HepG2 (cell line): ENCODE measurements around the gene BBC3. TPM values are rescaled to one million over a fixed set of nuclear protein-coding genes. Genes with fewer than 3 reads are reported as not detected.
A peak's percentile ranks its signal among the peaks of the same experiment; 100 is the strongest.

Source experiments
- ATAC-seq: fragments of 200-7000 bp; cut with Tn5 transposase; 3 replicates; pipeline ENCODE4 v1.9.1; 2020; ENCODE audit warnings: mild to moderate bottlenecking, moderate library complexity
- BruUV-seq: library from RNA; stranded (reverse); fragments of 400-500 nt; replicated peaks from 2 replicates; lab custom pipeline; 2021; lab: Mats Ljungman, UMichigan
- CTCF ChIA-PET: fragments of 300-600 bp; formaldehyde crosslinking; extraction: SDS; loops from one replicate; lab custom pipeline; 2021; ENCODE audit warnings: low total read pairs, inconsistent platforms, low intra/inter-chr PET ratio; lab: Yijun Ruan, JAX
- POLR2A ChIA-PET: fragments of 350-600 bp; sonication (Branson Sonifier 250); formaldehyde crosslinking; loops from one replicate; lab custom pipeline; 2020; ENCODE audit warnings: antibody characterized with exemption, inconsistent platforms; lab: Yijun Ruan, JAX
- DNase-seq: peaks from one replicate; pipeline ENCODE4 v3.0.0-alpha.2; 2015; ENCODE audit warnings: low spot score
- FAIRE-seq: peaks from 3 replicates; lab custom pipeline; 2011; peaks lifted over from hg19 to GRCh38; lab: Jason Lieb, UNC
- H2AFZ ChIP-seq: one replicate; pipeline ENCODE4 v1.6.1; 2011; ENCODE audit warnings: low read length, inconsistent platforms
- H3K27ac ChIP-seq: fragments of 300-600 bp; 3 replicates; pipeline ENCODE4 v1.8.0; 2011; ENCODE audit warnings: mixed run types, mild to moderate bottlenecking, mixed read lengths, low read length, inconsistent platforms; ENCODE audit not compliant: insufficient read depth; ENCODE audit errors: extremely low read length
- H3K27me3 ChIP-seq, 2 experiments: fragments of 200-600 bp in 1 of 2; 2 replicates in 1 of 2; 3 replicates in 1 of 2; pipeline versions ENCODE4 v1.6.0 to v1.8.0; 2011; ENCODE audit warnings: low read length in 2 of 2, mild to moderate bottlenecking in 2 of 2, moderate library complexity in 2 of 2, inconsistent platforms in 1 of 2; ENCODE audit not compliant: insufficient read depth in 2 of 2, control insufficient read depth in 1 of 2
- H3K36me3 ChIP-seq, 2 experiments: fragments of 200-600 bp in 1 of 2; replicated peaks in 1 of 2; 2 replicates in 1 of 2; 3 replicates in 1 of 2; pipeline versions ENCODE4 v1.5.1 to v1.8.0; 2011; ENCODE audit warnings: low read length in 2 of 2, inconsistent platforms in 1 of 2; ENCODE audit not compliant: insufficient read depth in 2 of 2, control insufficient read depth in 1 of 2
- H3K4me1 ChIP-seq: 2 replicates; pipeline ENCODE4 v1.5.1; 2012; ENCODE audit warnings: low read length, inconsistent platforms; ENCODE audit not compliant: insufficient read depth
- H3K4me2 ChIP-seq: 2 replicates; pipeline ENCODE4 v1.6.0; 2011; ENCODE audit warnings: low read depth, low read length, inconsistent platforms
- H3K4me3 ChIP-seq, 3 experiments: fragments of 200-600 bp in 1 of 3; sonication (generic), shearing (Covaris generic) in 1 of 3; replicated peaks in 1 of 3; 2 replicates each; pipeline ENCODE4 v1.5.1; 2011 to 2016; ENCODE audit warnings: low read length in 3 of 3, inconsistent platforms in 2 of 3, low read depth in 2 of 3, mild to moderate bottlenecking in 2 of 3, control low read depth in 1 of 3, mixed read lengths in 1 of 3; ENCODE audit not compliant: insufficient read depth in 1 of 3
- H3K79me2 ChIP-seq: one replicate; pipeline ENCODE4 v1.6.1; 2011; ENCODE audit warnings: low read length, inconsistent platforms; ENCODE audit not compliant: insufficient read depth
- H3K9ac ChIP-seq: 2 replicates; pipeline ENCODE4 v1.6.0; 2011; ENCODE audit warnings: mild to moderate bottlenecking, low read depth, low read length, inconsistent platforms; ENCODE audit not compliant: insufficient read depth
- H3K9me3 ChIP-seq: 2 replicates; pipeline ENCODE4 v1.5.1; 2012; ENCODE audit warnings: mild to moderate bottlenecking, low read length
- H4K20me1 ChIP-seq: 2 replicates; pipeline ENCODE4 v1.6.0; 2011; ENCODE audit warnings: inconsistent platforms, mild to moderate bottlenecking, low read length, moderate library complexity; ENCODE audit not compliant: insufficient read depth
- BRCA1 ChIP-seq: sonication (generic); formaldehyde crosslinking; IDR thresholded peaks from 2 replicates; pipeline ENCODE4 v1.4.0; 2020; ENCODE audit warnings: missing genetic modification reagents
- GPBP1L1 ChIP-seq: sonication (generic); formaldehyde crosslinking; IDR thresholded peaks from 2 replicates; pipeline ENCODE4 v1.5.0; 2020; ENCODE audit warnings: mild to moderate bottlenecking, missing genetic modification reagents
- IRF1 ChIP-seq: sonication (generic); formaldehyde crosslinking; IDR thresholded peaks from 2 replicates; pipeline ENCODE4 v1.4.0; 2020; ENCODE audit warnings: low read depth, mild to moderate bottlenecking, missing genetic modification reagents
- LRRFIP1 ChIP-seq: sonication (generic); formaldehyde crosslinking; conservative IDR thresholded peaks from 2 replicates; pipeline ENCODE4 v1.4.0; 2020; ENCODE audit warnings: missing genetic modification reagents
- MXD3 ChIP-seq: IDR thresholded peaks from 2 replicates; pipeline ENCODE4 v1.6.1; 2016; ENCODE audit warnings: mild to moderate bottlenecking, missing biosample characterization, missing genetic modification reagents
- NR2F1 ChIP-seq, 2 experiments: fragments of 450-650 bp in 1 of 2; formaldehyde crosslinking in 1 of 2; IDR thresholded peaks; 2 replicates each; pipeline versions ENCODE4 v1.5.0 to v1.6.1; 2016 to 2020; ENCODE audit warnings: mild to moderate bottlenecking in 1 of 2, missing compliant biosample characterization in 1 of 2, missing genetic modification reagents in 1 of 2, moderate library complexity in 1 of 2
- PBX3 ChIP-seq: sonication (generic); formaldehyde crosslinking; IDR thresholded peaks from 2 replicates; pipeline ENCODE4 v1.8.1; 2023; ENCODE audit warnings: missing genetic modification reagents, inconsistent platforms, borderline replicate concordance
- RAD21 ChIP-seq: fragments of 450-650 bp; formaldehyde crosslinking; IDR thresholded peaks from 2 replicates; pipeline ENCODE4 v1.5.0; 2020; ENCODE audit warnings: mild to moderate bottlenecking
- TBX2 ChIP-seq: sonication (generic); formaldehyde crosslinking; IDR thresholded peaks from 2 replicates; pipeline ENCODE4 v1.5.0; 2020; ENCODE audit warnings: missing genetic modification reagents, mild to moderate bottlenecking, borderline replicate concordance
- THAP8 ChIP-seq: sonication (generic); formaldehyde crosslinking; IDR thresholded peaks from 2 replicates; pipeline ENCODE4 v1.5.1; 2020; ENCODE audit warnings: missing genetic modification reagents, mild to moderate bottlenecking, borderline replicate concordance
- ZFP90 ChIP-seq: sonication (generic); formaldehyde crosslinking; IDR thresholded peaks from 2 replicates; pipeline ENCODE4 v1.8.0; 2022; ENCODE audit warnings: missing genetic modification reagents, mild to moderate bottlenecking, inconsistent platforms, borderline replicate concordance
- ZMAT3 ChIP-seq: sonication (generic); formaldehyde crosslinking; conservative IDR thresholded peaks from 2 replicates; pipeline ENCODE4 v1.7.0; 2021; ENCODE audit warnings: missing genetic modification reagents
- ZNF3 ChIP-seq: IDR thresholded peaks from 2 replicates; pipeline ENCODE4 v1.7.0; 2017; ENCODE audit warnings: inconsistent platforms
- ZNF550 ChIP-seq: sonication (generic); formaldehyde crosslinking; IDR thresholded peaks from 2 replicates; pipeline ENCODE4 v1.4.0; 2020; ENCODE audit warnings: mild to moderate bottlenecking, missing genetic modification reagents, borderline replicate concordance
- ZNF598 ChIP-seq: sonication (generic); formaldehyde crosslinking; IDR thresholded peaks from 2 replicates; pipeline ENCODE4 v1.5.1; 2020; ENCODE audit warnings: mild to moderate bottlenecking, missing genetic modification reagents, borderline replicate concordance
- ZNF652 ChIP-seq: IDR thresholded peaks from 2 replicates; pipeline ENCODE4 v1.6.1; 2016; ENCODE audit warnings: low read depth, borderline replicate concordance
- WGBS: methylation state at CpG from one replicate; pipeline ENCODE4 v1.1.6; 2017; ENCODE audit warnings: low lambda C conversion rate; 5-methylcytosine and 5-hydroxymethylcytosine counted together
- in situ Hi-C: cut with HindIII; loops from 2 replicates; pipeline ENCODE4 v1.10.0; 2017; ENCODE audit warnings: low pct_unique_long_range_greater_than_20kb; ENCODE audit not compliant: extremely low pct_ligation_motif_present
- intact Hi-C: fragments of 100-400 bp; cut with micrococcal nuclease; formaldehyde crosslinking; loops from one replicate; pipeline ENCODE4 v1.10.0; 2022; ENCODE audit not compliant: unreplicated experiment
- polyA plus RNA-seq, 8 experiments: library from polyadenylated mRNA; depleted of rRNA in 3 of 8; stranded (reverse) in 7 of 8; unstranded in 1 of 8; fragments of >200 nt; fragmentation: Illumina TruSeq in 4 of 8; extraction: Trizol in 4 of 8; gene quantifications; 2 replicates each; pipeline versions ENCODE4 v1.2.1 to v1.2.3, GENCODE V29; 2011 to 2016; ENCODE audit warnings: low read depth in 4 of 8, missing spikeins in 1 of 8, mixed read lengths in 1 of 8; ENCODE audit not compliant: insufficient read depth in 1 of 8
- total RNA-seq, 5 experiments: library from RNA; depleted of rRNA; stranded (reverse); fragments of >200 nt; fragmentation: Illumina TruSeq; extraction: Trizol; gene quantifications; 2 replicates each; pipeline ENCODE4 v1.2.3, GENCODE V29; 2016; ENCODE audit warnings: low read depth in 1 of 5

The BBC3 gene
- total and polyA plus RNA-seq, 2 of the 13 experiments (the other 11 are each of a cell fraction or from before 2014, with no cell fraction given), result 6.1 to 8.8 TPM

GRCh38 chr19:47274071-47274890 lies 43.3 kb upstream of the BBC3 start, which contains the start of gene INAFM1:
TSS of gene INAFM1 (plus strand) at chr19:47274885. CDS start at chr19:47274920, 35 bp downstream.
- BruUV-seq, result no TSS peak
- intact Hi-C loops (loop anchor here (1.0 kb wide), 1 partner anchor 17 kb away; no protein-coding TSS in a partner anchor), in situ Hi-C loops (no loop called here)
- H3K9ac ChIP-seq, result peak within 1 kb of the TSS; percentile 86
- peaks cover 24% of the 10 kb centered on the region for H3K4me1 ChIP-seq
- peak within 1 kb of the TSS; percentile 73 to 96 (median 85) for H3K4me3 ChIP-seq
- ATAC-seq, result peak; percentile 81
- H3K4me2 ChIP-seq, result peak within 1 kb of the TSS; percentile 96
- CTCF ChIA-PET, result no interaction called here
- no peak within 1 kb of the TSS for H2AFZ ChIP-seq
- H3K79me2 ChIP-seq, result no peaks in the 10 kb centered on the region
- no peaks in the 10 kb centered on the region for H3K9me3 ChIP-seq
- H3K36me3 ChIP-seq, result peaks cover 5 to 10% of the 10 kb centered on the region in 2 experiments; a peak in 3 of 5 replicates
- peaks cover 3% of the 10 kb centered on the region; the same call in 1 of the 2 replicates for H4K20me1 ChIP-seq
- WGBS, result 1% methylated on average over 44 of the region's 72 CpGs
- POLR2A ChIA-PET, result interaction anchor here (0.6 to 2.3 kb wide), 13 partner anchors 9 to 161 kb away, joined by 3 to 57 read pairs (median 4); partner anchors contain the start of genes CCDC9, DHX34 and ZC3H4
- no peaks in the 10 kb centered on the region for H3K27me3 ChIP-seq
- peak; percentile 76 for DNase-seq
- peak; percentile 52 for FAIRE-seq
- peak within 1 kb of the TSS; percentile 98 for H3K27ac ChIP-seq
- TF ChIP-seq ZMAT3 (CRISPR knock-in tag) (no peak), ZNF550 (CRISPR knock-in tag) (no peak), ZNF598 (CRISPR knock-in tag) (no peak), ZNF652 (CRISPR knock-in tag) (no peak), GPBP1L1 (CRISPR knock-in tag) (no peak), TBX2 (CRISPR knock-in tag) (no peak; the same call in 1 of the 2 replicates), LRRFIP1 (no peak), NR2F1 (CRISPR knock-in tag; IDR thresholded peaks at IDR 0.05) (no peak), PBX3 (CRISPR knock-in tag) (no peak), RAD21 (CRISPR knock-in tag) (no peak), MXD3 (CRISPR knock-in tag) (no peak), THAP8 (CRISPR knock-in tag) (no peak), IRF1 (CRISPR knock-in tag) (no peak), BRCA1 (CRISPR knock-in tag) (no peak), ZFP90 (CRISPR knock-in tag) (no peak), ZNF3 (CRISPR knock-in tag) (no peak)
